ENCODE results near the gene ANKZF1.

The ANKZF1 gene

DNA sequence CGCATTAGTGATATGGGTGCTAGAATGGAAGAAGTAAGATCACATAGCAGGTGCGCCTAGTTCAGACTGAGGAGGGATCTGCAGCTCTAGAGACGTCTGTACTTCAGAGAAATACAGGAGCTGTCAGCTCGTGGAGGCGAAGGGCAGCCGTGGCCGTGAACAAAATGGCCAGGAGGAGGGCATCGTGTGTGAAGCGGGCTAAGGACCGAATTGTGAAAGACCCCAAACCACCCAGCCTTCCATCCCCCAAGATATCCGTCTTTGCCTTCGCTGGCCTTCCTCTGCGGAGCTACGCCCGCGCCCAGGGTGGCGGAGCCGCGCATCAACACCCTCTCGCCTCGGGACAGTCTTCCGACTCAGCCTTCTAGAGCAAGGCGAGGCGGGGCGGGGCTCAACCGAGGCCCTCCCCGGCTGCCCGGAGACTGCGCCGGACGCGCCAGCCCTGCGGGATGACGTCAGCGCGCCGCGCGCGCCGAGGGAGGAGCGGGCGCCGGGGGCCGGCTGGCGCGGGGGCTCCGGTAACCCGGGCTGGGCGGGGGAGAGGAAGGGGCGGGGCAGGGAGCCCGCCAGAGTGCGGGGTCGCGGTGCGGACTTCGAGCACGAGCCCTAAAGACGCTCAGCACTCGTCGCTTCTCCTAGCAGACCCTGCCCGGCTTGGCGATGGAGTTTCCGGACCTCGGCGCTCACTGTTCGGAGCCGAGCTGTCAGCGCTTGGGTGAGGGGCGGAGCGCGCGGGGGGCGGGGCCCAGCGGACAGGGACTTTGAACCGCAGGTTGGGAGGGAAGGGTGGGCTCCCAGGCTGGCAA is 23.1 kb upstream of the ANKZF1 start, which contains the start of gene ZFAND2B:
Gene ZFAND2B (plus strand): TSS at position 455 of the 806 bp plus-strand sequence. CDS start 206 bp downstream, at position 661.
- Histone ChIP-seq H3K27ac (peak within 1 kb of the TSS; percentile 96), H3K36me3 (peaks cover 28% of the 10 kb centered on the region), H3K9me3 (no peaks in the 10 kb centered on the region), H3K27me3 (no peaks in the 10 kb centered on the region), H3K4me3 (ENCODE audit: low read depth in 1 of 2, low read length in 1 of 2) (peak within 1 kb of the TSS; percentile 93 to 95), H3K4me1 (ENCODE audit: control insufficient read depth in 1 of 2, insufficient read depth in 1 of 2, low read depth in 1 of 2, low read length in 1 of 2) (peaks cover 53 to 55% of the 10 kb centered on the region in 2 experiments)
- TF ChIP-seq, protein P1, sequence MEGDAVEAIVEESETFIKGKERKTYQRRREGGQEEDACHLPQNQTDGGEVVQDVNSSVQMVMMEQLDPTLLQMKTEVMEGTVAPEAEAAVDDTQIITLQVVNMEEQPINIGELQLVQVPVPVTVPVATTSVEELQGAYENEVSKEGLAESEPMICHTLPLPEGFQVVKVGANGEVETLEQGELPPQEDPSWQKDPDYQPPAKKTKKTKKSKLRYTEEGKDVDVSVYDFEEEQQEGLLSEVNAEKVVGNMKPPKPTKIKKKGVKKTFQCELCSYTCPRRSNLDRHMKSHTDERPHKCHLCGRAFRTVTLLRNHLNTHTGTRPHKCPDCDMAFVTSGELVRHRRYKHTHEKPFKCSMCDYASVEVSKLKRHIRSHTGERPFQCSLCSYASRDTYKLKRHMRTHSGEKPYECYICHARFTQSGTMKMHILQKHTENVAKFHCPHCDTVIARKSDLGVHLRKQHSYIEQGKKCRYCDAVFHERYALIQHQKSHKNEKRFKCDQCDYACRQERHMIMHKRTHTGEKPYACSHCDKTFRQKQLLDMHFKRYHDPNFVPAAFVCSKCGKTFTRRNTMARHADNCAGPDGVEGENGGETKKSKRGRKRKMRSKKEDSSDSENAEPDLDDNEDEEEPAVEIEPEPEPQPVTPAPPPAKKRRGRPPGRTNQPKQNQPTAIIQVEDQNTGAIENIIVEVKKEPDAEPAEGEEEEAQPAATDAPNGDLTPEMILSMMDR (IDR thresholded peaks at IDR 0.05), result peak; percentile 76

DNA sequence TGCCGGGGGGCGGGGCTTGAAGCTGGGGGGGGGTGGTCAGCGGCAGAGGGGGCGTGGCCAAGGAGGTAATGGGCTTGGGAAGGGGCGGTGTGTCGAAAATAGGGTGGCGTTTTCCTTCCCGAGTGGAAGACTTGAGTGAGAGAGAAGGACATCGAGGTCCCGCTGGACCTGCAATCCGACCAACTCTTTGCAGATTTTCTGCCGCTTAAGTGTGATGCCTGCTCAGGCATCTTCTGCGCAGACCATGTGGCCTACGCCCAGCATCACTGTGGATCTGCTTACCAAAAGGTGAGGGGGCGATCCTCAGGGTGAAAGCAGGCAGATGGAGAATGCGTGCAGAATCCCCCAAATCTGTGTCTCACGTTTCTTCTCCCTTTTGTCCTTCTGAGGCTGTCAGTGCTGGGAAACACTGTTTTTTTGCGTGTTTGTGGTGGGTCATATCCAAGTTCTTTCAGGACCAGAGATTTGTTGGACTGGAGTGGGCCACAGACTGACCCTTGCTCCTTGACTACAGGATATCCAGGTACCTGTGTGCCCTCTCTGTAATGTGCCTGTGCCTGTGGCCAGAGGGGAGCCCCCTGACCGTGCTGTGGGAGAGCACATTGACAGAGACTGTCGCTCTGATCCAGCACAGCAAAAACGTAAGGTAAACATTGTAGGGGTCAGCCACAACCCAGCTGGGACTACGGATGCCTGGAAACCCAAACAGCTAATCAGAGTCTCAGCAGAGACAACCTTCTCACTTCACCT is 22.3 kb upstream of the ANKZF1 start:
- TF ChIP-seq, protein P1 (IDR thresholded peaks at IDR 0.05), result no peak
- Histone ChIP-seq H3K36me3 (peaks cover 30% of the 10 kb centered on the region), H3K27me3 (no peaks in the 10 kb centered on the region), H3K4me3 (ENCODE audit: low read depth in 1 of 2, low read length in 1 of 2) (peak overlapping the region; percentile 93 to 95), H3K9me3 (no peaks in the 10 kb centered on the region), H3K4me1 (ENCODE audit: control insufficient read depth in 1 of 2, insufficient read depth in 1 of 2, low read depth in 1 of 2, low read length in 1 of 2) (peaks cover 54 to 59% of the 10 kb centered on the region in 2 experiments), H3K27ac (peak overlapping the region; percentile 96)

DNA sequence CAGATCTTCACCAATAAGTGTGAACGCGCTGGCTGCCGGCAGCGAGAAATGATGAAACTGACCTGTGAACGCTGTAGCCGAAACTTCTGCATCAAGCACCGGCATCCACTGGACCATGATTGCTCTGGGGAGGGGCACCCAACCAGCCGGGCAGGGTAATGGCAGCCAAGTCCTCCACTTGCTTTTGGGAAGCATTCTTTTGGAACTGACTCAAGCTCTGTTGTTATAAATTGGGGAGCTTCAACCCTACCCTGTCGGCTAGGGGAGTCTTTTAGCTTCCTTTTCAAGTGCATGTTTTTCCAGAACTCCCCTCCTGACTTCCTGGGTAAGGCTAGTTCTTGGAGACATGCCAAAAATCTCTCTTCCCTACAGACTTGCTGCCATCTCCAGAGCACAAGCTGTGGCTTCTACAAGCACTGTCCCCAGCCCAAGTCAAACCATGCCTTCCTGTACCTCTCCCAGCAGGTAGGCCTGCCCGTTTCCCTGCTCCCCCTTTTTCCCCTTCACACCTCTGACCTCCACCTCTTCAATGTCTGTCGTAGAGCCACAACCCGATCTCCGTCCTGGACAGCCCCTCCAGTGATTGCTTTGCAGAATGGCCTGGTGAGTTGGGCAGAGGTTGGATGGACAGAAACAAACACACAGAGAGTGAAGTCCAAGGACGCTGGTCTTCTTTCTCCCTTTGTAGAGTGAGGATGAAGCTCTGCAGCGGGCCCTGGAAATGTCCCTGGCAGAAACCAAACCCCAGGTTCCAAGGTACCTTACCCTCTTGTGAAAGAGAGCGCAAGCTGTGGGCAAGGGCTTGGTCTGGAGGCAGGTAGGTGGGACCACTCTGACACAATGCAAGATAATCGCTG is 21.5 kb upstream of the ANKZF1 start:
- H3K27me3 ChIP-seq, result no peaks in the 10 kb centered on the region
- H3K9me3 ChIP-seq, result no peaks in the 10 kb centered on the region
- peak overlapping the region; percentile 93 to 95 for H3K4me3 ChIP-seq (ENCODE audit: low read depth in 1 of 2, low read length in 1 of 2)
- TF ChIP-seq, protein P1 (IDR thresholded peaks at IDR 0.05), result no peak
- peaks cover 36% of the 10 kb centered on the region for H3K36me3 ChIP-seq
- H3K4me1 ChIP-seq (ENCODE audit: control insufficient read depth in 1 of 2, insufficient read depth in 1 of 2, low read depth in 1 of 2, low read length in 1 of 2), result peaks cover 54 to 59% of the 10 kb centered on the region in 2 experiments
- peak overlapping the region; percentile 96 for H3K27ac ChIP-seq

DNA sequence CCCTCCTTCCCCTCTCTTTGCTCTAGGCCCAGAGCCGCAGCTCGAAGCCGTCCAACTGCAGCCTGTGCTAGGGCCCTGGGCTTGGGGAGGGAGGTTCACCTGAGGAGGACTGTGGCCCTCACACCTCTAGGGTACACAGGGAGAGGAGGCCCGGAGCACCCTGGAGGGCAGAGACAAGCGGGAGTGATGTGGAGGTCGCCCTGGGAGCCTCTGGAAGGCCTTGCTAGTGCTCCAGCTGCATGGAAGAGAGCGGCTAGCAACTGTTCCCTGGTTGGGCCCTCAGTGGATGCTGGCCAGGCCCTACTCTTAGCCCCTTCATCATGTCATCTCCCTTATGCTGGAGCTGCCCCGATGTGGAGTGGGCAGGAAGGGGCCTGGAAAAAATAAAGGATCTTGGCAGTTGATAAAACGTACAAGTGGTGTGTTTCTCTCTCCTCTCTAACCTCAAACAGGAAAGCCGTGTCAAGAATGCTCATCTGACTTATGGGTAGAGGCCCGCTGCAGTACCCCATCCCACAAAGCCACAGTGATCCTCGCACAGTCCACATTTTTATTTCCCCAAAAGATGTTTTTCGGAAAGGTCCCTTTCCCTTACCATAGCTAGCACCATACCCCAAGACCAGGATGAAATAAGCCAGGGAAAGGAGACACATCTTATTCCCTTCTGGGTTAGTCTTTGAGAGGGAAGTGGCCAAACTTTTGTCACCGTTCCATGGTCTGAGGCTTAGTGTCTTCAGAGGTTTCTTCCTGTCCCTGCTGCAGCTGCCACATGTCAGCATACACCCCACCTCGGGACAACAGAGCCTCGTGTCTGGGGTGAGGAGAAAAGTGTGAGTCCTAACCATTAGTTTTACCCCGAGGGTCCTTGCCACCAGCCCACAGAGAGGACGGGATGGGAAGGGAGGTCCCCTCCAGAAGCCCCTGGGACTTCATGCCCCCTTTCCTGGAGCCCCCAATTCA is 20.1 kb upstream of the ANKZF1 start:
- Histone ChIP-seq H3K9me3 (no peaks in the 10 kb centered on the region), H3K36me3 (peaks cover 44% of the 10 kb centered on the region), H3K4me3 (ENCODE audit: low read depth in 1 of 2, low read length in 1 of 2) (no peak overlapping the region), H3K27ac (peak overlapping the region; percentile 45), H3K4me1 (ENCODE audit: control insufficient read depth in 1 of 2, insufficient read depth in 1 of 2, low read depth in 1 of 2, low read length in 1 of 2) (peaks cover 54 to 64% of the 10 kb centered on the region in 2 experiments), H3K27me3 (no peaks in the 10 kb centered on the region)
- TF ChIP-seq, protein P1 (IDR thresholded peaks at IDR 0.05), result no peak

Measured in neutrophil (primary cell).